ENCODE data around the gene LZTR1.

LZTR1 gene

GRCh38 chr22:21025763-21026755, 44.0 kb downstream of the LZTR1 start:
- WGBS (ENCODE audit: extremely low coverage, insufficient coverage, insufficient read length) = no CpG with 5 or more reads among the region's 27 CpGs
- no peak overlapping the region for H4K12ac ChIP-seq (ENCODE audit: low read depth, low read length)

GRCh38 chr22:21026783-21027692, 44.9 kb downstream of the LZTR1 start:
- no peaks in the 10 kb centered on the region for H3K9me3 ChIP-seq (ENCODE audit: insufficient read depth, low read depth, low read length)
- no peak overlapping the region for H3K4me3 ChIP-seq (ENCODE audit: low read depth, low read length)
- no peak overlapping the region for H3K4ac ChIP-seq (ENCODE audit: low read depth, low read length)
- H2AFZ ChIP-seq (ENCODE audit: insufficient read depth, low read length, poor library complexity) = no peak overlapping the region
- H2BK120ac ChIP-seq (ENCODE audit: insufficient read depth, low read length, poor library complexity) = no peak overlapping the region
- H3K27ac ChIP-seq (ENCODE audit: low read depth, low read length) = no peak overlapping the region
- no peaks in the 10 kb centered on the region for H3K36me3 ChIP-seq (ENCODE audit: control insufficient read depth in 1 of 2, insufficient read depth in 2 of 2, low read length in 2 of 2)
- no peak overlapping the region for H3K4me2 ChIP-seq (ENCODE audit: low read length)
- H3K27me3 ChIP-seq (ENCODE audit: insufficient read depth, low read length) = no peaks in the 10 kb centered on the region
- H3K9ac ChIP-seq (ENCODE audit: low read length) = no peak overlapping the region
- H4K8ac ChIP-seq (ENCODE audit: low read depth, low read length) = no peak overlapping the region
- no peak overlapping the region for H2BK12ac ChIP-seq (ENCODE audit: low read length)
- no peak overlapping the region for H3K14ac ChIP-seq (ENCODE audit: low read length)
- H3K18ac ChIP-seq (ENCODE audit: low read length) = no peak overlapping the region
- no peak overlapping the region for H4K91ac ChIP-seq (ENCODE audit: low read depth, low read length)
- peaks cover under 1% of the 10 kb centered on the region for H3K79me2 ChIP-seq (ENCODE audit: control insufficient read depth, insufficient read depth, low read length, poor library complexity)
- H2BK5ac ChIP-seq (ENCODE audit: low read depth, low read length, poor library complexity) = no peak overlapping the region
- H3K23ac ChIP-seq (ENCODE audit: low read length) = no peak overlapping the region
- H2AK5ac ChIP-seq (ENCODE audit: low read length) = no peak overlapping the region
- DNase-seq = peak in 1 of 2 donors; percentile 59
- no peak overlapping the region for H4K12ac ChIP-seq (ENCODE audit: low read depth, low read length)
- H3K4me1 ChIP-seq (ENCODE audit: control insufficient read depth in 1 of 2, insufficient read depth in 2 of 2, low read length in 2 of 2) = peaks cover 19 to 27% of the 10 kb centered on the region in 2 experiments
- H3K79me1 ChIP-seq (ENCODE audit: low read length) = peaks cover 1% of the 10 kb centered on the region
- WGBS (ENCODE audit: extremely low coverage, insufficient coverage, insufficient read length) = no CpG with 5 or more reads among the region's 14 CpGs

More at GRCh38 chr22:21025763-21026755, 44.0 kb downstream of the LZTR1 start:
- Histone ChIP-seq H3K9me3 (ENCODE audit: insufficient read depth, low read depth, low read length) (no peaks in the 10 kb centered on the region), H3K23ac (ENCODE audit: low read length) (no peak overlapping the region), H3K9ac (ENCODE audit: low read length) (no peak overlapping the region), H4K8ac (ENCODE audit: low read depth, low read length) (no peak overlapping the region), H3K14ac (ENCODE audit: low read length) (no peak overlapping the region), H2AK5ac (ENCODE audit: low read length) (no peak overlapping the region), H3K79me2 (ENCODE audit: control insufficient read depth, insufficient read depth, low read length, poor library complexity) (no peaks in the 10 kb centered on the region), H3K4me3 (ENCODE audit: low read depth, low read length) (no peak overlapping the region), H3K4me2 (ENCODE audit: low read length) (no peak overlapping the region), H3K27me3 (ENCODE audit: insufficient read depth, low read length) (no peaks in the 10 kb centered on the region), H2BK12ac (ENCODE audit: low read length) (no peak overlapping the region), H4K91ac (ENCODE audit: low read depth, low read length) (no peak overlapping the region), H2BK120ac (ENCODE audit: insufficient read depth, low read length, poor library complexity) (no peak overlapping the region), H2AFZ (ENCODE audit: insufficient read depth, low read length, poor library complexity) (no peak overlapping the region), H3K4ac (ENCODE audit: low read depth, low read length) (no peak overlapping the region), H3K4me1 (ENCODE audit: control insufficient read depth in 1 of 2, insufficient read depth in 2 of 2, low read length in 2 of 2) (peaks cover 11 to 17% of the 10 kb centered on the region in 2 experiments), H3K36me3 (ENCODE audit: control insufficient read depth in 1 of 2, insufficient read depth in 2 of 2, low read length in 2 of 2) (no peaks in the 10 kb centered on the region), H3K79me1 (ENCODE audit: low read length) (no peaks in the 10 kb centered on the region), H2BK5ac (ENCODE audit: low read depth, low read length, poor library complexity) (no peak overlapping the region), H3K27ac (ENCODE audit: low read depth, low read length) (no peak overlapping the region), H3K18ac (ENCODE audit: low read length) (no peak overlapping the region)
- peak in 1 of 2 donors; percentile 43 for DNase-seq

GRCh38 chr22:21028277-21029251, 46.5 kb downstream of the LZTR1 start:
- Histone ChIP-seq H3K4me3 (ENCODE audit: low read depth, low read length) (no peak overlapping the region), H3K9me3 (ENCODE audit: insufficient read depth, low read depth, low read length) (no peaks in the 10 kb centered on the region), H3K9ac (ENCODE audit: low read length) (no peak overlapping the region), H3K36me3 (ENCODE audit: control insufficient read depth in 1 of 2, insufficient read depth in 2 of 2, low read length in 2 of 2) (no peaks in the 10 kb centered on the region), H3K27me3 (ENCODE audit: insufficient read depth, low read length) (no peaks in the 10 kb centered on the region), H4K91ac (ENCODE audit: low read depth, low read length) (no peak overlapping the region), H3K23ac (ENCODE audit: low read length) (no peak overlapping the region), H3K79me1 (ENCODE audit: low read length) (peaks cover 15% of the 10 kb centered on the region), H3K14ac (ENCODE audit: low read length) (no peak overlapping the region), H3K27ac (ENCODE audit: low read depth, low read length) (no peak overlapping the region), H2BK5ac (ENCODE audit: low read depth, low read length, poor library complexity) (no peak overlapping the region), H3K4me1 (ENCODE audit: control insufficient read depth in 1 of 2, insufficient read depth in 2 of 2, low read length in 2 of 2) (peaks cover 33 to 40% of the 10 kb centered on the region in 2 experiments), H2BK12ac (ENCODE audit: low read length) (no peak overlapping the region), H2AFZ (ENCODE audit: insufficient read depth, low read length, poor library complexity) (no peak overlapping the region), H4K12ac (ENCODE audit: low read depth, low read length) (no peak overlapping the region), H2BK120ac (ENCODE audit: insufficient read depth, low read length, poor library complexity) (no peak overlapping the region), H2AK5ac (ENCODE audit: low read length) (no peak overlapping the region), H3K4me2 (ENCODE audit: low read length) (no peak overlapping the region), H3K18ac (ENCODE audit: low read length) (no peak overlapping the region), H3K4ac (ENCODE audit: low read depth, low read length) (no peak overlapping the region), H4K8ac (ENCODE audit: low read depth, low read length) (no peak overlapping the region), H3K79me2 (ENCODE audit: control insufficient read depth, insufficient read depth, low read length, poor library complexity) (peaks cover 2% of the 10 kb centered on the region)
- WGBS (ENCODE audit: extremely low coverage, insufficient coverage, insufficient read length) = no CpG with 5 or more reads among the region's 13 CpGs
- DNase-seq = no peak
